ELF-1 (cell line): ENCODE measurements around the gene ZNHIT3.
"Not testable (repeated sequence)": the region's sequence is repeated elsewhere in the genome, so short reads cannot be mapped to it uniquely, and the experiment has no call there.

Experiments used
- DNase-seq: peaks from one replicate; pipeline ENCODE4 v3.0.0-alpha.2; 2016; ENCODE audit warnings: low read depth, low spot score

ZNHIT3 gene

DNA sequence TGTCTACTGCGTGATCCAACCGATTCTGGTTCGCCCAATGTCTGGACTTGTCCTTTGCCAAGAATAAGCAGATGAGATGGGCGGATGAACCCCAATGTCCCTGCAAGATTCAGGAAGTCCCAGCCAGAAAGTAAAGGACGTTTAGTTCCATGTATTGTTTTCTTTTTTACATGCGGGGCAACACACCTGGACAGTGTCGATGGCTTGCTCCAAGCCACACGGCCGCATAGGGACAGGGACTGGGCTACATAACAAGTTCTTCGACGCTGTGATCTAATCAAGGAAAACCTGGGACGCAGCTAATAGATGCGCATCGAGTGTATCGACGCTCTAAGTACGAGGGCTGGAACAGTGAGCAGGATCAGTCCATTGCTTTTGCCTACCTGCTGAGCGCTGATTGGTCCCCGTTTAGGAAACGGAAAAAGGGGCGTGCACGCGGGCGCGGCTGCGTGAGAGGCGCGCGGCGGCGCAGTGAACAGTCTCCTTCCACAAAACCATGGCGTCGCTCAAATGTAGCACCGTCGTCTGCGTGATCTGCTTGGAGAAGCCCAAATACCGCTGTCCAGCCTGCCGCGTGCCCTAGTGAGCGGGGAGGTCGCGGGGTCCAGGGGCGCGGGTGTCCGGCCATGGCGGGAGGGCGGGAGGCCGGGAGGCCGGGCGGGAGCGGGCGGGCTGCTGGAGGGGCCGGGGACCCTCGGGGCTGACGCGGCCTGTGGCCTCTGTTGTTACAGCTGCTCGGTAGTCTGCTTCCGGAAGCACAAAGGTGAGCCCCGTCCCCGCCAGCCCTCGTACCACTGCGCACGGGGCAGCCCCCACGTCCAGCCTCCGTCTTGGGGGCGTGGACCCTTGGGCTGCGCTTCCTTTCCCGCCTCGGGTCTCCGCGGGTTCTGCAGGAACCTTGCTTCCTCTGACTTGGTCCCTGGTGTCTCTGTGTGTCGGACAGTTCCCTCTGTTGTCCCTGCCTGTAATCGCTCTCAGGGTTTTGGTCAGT lies at the start of gene ZNHIT3:
TSS of gene ZNHIT3 (plus strand) at position 478 of the 991 bp plus-strand sequence. CDS start at position 497, 19 bp downstream.
- DNase-seq = peak; percentile 94

GRCh38 chr17:36441792-36442191 lies 44.7 kb upstream of the ZNHIT3 start:
- not testable (repeated sequence) for DNase-seq

DNA sequence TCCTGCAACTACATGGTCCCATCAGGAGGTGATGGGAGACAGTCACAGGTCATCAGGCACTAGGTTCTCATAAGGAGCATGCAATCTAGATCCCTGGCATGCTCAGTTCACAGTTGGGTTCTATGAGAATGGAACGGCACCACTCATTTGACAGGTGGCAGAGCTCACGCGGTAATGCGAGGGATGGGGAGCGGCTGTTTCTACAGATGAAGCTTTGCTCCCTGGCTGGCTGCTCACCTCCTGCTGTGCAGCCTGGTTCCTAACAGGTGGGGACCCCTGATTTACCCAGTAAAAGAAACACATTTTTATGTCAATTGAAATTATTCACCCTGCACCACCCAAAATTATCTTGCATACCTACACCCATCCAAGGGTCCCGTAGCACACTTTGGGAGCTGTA lies 42.7 kb upstream of the ZNHIT3 start:
- DNase-seq = no peak

DNA sequence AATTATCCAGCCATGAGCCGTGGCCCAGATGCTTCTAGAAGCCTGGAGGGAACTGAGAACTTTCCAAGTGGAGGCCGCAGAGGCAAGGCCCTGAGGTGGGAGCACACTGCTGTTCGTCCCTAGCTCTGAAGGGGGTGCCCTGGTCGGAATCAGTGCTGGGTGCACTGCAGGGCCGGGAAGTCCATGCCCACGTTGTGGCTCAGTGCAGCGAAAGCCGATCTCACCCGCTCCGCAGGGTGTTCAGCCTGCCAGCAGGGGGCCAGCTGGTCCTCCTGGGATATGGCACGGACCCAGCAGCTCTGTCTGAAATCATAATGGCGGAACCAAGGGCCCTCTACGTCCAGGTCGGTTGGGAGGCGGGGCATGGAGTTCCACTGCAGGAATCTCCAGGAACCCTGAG lies 36.5 kb upstream of the ZNHIT3 start:
- not testable (repeated sequence) for DNase-seq

GRCh38 chr17:36452888-36453287 lies 33.6 kb upstream of the ZNHIT3 start:
- DNase-seq = not testable (repeated sequence)

DNA sequence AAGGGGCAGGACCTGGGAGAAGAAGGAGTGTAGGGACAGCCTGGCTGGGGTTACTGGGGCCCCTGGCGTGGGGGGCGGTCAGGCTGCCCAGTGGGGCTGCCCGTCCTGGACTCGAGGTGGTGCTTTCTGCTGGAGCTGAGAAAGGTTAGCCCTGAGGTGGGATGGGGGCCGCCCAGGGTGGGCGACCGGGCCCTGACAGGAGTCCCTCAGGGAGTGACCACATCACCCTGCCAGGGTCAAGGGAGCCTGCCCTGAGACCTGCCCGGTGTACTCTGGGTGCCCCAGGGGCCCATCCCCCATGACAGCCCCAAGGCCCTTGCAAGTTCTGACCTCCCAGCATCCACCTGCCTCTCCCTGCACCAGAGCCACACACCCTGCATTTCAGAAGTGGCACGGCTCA lies 28.8 kb upstream of the ZNHIT3 start:
- DNase-seq = not testable (repeated sequence)

- no peak for DNase-seq
These were observed 27.4 kb upstream of the ZNHIT3 start for GRCh38 chr17:36459045-36459444.

DNA sequence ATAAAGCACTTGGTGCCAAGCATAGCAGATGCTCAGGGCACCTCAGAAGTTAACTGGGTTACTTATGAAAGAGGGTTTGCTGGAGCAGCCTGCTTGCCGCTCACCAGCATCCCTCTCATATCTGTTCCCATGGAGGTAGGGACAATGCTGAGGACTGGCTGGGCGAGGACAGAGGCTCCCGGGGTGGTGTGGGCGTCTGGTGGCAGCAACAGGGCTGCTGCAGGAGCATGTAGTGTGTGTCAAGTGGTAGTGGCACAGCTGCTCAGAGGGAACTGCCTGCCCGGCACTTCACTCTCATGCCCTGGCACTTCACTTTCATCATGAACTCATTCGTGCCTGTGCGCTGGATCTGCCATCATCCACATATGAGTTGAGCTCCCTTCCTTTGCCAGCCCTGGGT lies 26.9 kb upstream of the ZNHIT3 start:
- DNase-seq = no peak

GRCh38 chr17:36460265-36460937 lies 26.1 kb upstream of the ZNHIT3 start:
- DNase-seq = no peak

DNA sequence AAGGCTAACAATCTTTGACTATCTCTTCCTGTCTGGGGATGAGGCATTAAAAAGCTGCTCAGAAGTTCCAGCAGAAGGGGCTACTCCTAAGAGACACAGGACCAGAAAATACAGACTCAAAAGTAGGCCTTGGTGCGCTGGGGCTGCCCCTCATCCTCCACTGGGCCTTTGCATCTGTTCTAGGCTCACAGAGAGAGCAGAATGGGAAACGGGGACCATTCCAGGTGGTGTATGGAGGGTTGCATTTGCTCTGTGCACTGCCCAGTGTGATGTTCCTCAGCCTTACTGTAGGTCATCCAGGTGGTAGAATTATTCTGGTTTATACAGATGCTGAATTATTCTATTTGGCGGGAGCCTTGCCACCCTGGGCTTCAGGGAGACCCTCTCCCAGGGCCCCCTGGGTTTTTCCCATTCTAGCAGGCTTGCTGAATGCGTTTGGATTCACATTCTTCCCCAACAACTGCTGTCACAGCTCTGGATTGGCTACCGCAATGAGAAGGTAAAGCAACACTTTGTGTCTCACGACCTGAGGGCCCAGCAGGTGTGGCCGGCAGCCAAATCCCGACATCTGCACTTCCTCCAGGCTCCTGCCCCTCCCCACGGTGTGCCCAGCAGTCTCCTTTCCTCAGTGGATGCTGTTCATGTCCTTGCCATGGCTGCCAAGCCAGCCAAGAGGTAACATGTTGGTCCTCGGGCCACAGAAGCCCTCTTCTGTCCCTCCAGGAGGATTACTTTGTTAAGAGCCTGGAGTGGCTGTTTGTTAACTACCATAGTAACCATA lies 25.0 kb upstream of the ZNHIT3 start:
- DNase-seq = no peak

- peak; percentile 97 for DNase-seq
These were observed 22.3 kb upstream of the ZNHIT3 start for GRCh38 chr17:36463916-36464764.

DNA sequence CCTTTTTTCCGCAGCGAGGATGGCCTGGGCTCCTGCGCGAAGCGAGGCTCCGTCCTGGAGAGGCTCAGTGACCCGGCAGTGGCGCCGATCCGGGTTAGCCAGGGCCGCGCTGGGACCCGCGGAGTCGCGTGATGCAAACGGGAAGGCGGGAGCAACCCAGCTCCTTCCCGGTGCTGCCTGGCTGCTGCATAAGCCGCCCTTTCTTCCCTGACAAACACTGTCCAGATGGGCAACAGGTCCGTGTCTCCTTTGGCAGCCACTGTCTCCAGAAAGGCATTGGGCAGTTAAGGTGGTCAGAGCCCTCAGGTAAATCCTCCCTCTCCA lies 21.8 kb upstream of the ZNHIT3 start:
- no peak for DNase-seq

GRCh38 chr17:36468903-36469635 lies 17.4 kb upstream of the ZNHIT3 start:
- DNase-seq = no peak

DNA sequence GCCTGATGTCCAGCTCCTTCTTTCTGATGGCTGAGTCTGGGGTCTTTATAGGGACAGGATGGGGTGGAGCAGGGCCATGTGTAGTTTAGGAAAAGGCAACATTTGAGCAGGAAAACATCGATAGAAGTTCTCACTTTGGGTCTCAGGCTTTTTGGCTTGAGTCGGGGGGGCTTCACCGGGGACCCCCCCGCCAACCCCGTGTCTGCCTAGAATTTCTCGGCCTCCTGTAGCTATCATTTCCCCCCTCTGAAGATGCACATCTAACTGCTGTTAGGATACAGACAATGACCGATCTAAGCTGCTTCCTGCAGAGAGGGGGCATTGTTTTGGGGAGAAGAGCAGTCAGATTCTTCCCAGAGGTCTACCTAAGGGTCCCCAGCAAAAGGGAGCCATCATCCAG lies 16.7 kb upstream of the ZNHIT3 start:
- no peak for DNase-seq

- DNase-seq = no peak
These were observed 16.0 kb upstream of the ZNHIT3 start for GRCh38 chr17:36470499-36470898.

GRCh38 chr17:36474571-36474970 lies 11.9 kb upstream of the ZNHIT3 start:
- no peak for DNase-seq

- DNase-seq = no peak
These were observed 11.0 kb upstream of the ZNHIT3 start for GRCh38 chr17:36475346-36475970.

- peak; percentile 16 for DNase-seq
These were observed 4.7 kb upstream of the ZNHIT3 start for GRCh38 chr17:36481829-36482228.

- peak; percentile 95 for DNase-seq
These were observed 3.6 kb upstream of the ZNHIT3 start for GRCh38 chr17:36482611-36483504.
